ENCODE results near the gene SPATA19.
"Not testable (repeated sequence)": the region's sequence is repeated elsewhere in the genome, so short reads cannot be mapped to it uniquely, and the experiment has no call there.

The SPATA19 gene

GRCh38 chr11:133845413-133845812 is at the start of gene SPATA19:
Gene SPATA19 (minus strand): TSS chr11:133845513. CDS start chr11:133845446, 67 bp downstream.
- DNase-seq = no peak

GRCh38 chr11:133895061-133895479 is 49.8 kb upstream of the SPATA19 start:
- DNase-seq = no peak

GRCh38 chr11:133893381-133893780 is 48.1 kb upstream of the SPATA19 start:
- no peak for DNase-seq

DNA sequence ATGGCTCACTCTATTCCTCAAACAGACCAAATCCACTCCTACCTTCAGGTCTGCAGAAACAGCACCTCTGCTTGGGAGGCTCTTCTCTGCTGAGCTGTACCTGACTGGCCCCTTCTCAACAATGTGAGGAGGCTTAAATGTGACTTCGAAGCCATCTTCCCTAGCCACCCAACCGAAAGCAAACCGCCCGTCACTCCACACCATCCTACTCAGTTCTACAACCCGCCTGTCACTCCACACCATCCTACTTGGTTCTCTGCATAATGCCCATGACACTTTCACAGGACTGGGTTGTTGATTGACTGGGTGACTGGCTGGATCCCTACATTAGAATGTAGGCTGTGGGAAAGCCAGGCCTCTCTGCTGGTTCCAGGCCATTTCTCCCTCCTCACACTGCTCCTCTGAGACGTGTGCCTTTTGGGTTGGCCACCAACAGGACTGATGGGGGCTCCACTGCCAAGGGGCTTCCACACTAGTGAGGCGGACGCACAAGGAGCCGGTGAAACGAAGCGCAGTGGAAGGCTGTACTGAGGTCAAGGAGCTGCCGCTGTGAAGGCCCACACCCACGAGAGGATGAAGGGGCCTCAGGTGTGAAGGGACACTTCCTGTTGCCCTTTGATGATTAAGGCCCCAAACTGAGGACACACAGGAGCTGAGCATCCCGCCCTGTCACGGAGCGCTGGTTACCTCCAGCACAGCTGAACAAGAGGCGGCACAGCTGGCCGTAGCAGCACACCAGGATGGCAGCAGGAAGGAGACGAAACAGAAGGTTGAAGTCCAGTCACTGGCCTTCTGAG is 47.5 kb upstream of the SPATA19 start:
- DNase-seq = no peak

DNA sequence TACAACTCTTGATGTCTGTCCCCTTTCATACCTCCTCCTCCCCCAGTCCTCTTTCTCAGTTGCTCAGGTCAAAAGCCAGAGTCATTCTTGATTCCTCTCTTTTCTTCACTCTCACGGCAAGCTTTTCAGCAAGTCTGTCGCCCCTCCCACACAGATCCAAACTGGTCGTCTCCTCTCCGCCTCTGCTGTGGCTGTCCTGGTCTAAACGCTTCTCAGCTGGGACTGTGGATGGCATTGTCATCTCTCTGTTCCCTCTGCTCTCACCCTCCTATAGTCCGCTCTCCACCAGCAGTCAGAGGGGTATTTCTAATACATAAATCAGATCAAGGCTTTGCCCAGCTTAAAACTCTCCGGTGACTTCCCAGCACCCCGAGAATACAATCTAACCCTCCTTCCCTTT is 46.8 kb upstream of the SPATA19 start:
- no peak for DNase-seq

GRCh38 chr11:133889893-133890292 is 44.6 kb upstream of the SPATA19 start:
- DNase-seq = no peak

DNA sequence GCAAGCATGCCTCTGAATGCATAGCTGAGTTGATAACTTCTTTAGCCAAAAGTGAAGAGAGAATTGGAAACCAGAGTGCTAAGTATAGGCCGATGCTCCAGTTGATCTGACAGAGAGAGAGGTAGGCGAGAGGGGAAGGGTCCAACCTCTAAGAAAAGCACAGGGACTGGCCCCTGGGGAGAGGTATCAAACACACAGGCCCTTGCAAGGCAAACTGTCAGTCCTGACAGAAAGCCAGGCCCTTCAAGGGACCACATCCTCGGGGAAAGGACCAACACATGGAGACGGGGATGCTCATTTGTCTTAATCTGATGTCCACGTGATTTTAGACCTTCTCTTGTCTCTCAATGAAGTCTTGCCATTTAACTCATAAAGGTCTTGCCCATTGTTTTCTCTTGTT is 43.9 kb upstream of the SPATA19 start:
- DNase-seq = no peak

DNA sequence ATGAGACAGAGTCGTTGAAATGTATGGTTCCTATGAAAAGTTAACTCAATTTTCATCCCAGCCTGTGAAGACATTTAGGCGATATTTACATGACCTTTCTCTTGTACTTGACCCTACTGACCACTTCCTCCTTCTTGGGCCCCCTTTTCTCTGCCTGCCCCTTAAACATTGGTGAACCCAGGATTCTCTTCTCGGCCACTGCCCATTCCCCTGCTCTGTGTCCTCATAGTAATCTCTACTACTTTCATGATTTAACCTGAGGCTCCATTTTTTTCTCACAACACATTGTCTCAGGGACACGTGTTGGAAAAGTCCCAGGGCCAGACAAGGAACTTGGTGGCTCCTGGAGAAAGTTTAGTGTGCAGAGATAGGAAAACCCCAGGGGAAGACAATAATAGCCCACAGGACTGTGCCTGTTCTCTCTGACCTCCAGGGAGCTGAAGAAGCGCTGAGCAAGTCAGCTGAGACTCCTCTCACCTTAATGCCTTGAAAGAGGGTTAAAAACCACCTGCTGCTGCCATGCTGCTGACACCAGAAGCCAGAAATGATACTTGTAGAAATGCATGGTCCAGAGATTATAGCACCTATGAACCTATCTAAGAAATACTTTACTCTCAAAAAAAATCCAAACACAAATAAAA is 42.5 kb upstream of the SPATA19 start:
- DNase-seq = no peak

GRCh38 chr11:133886029-133886428 is 40.7 kb upstream of the SPATA19 start:
- DNase-seq = no peak

GRCh38 chr11:133872160-133872559 is 26.8 kb upstream of the SPATA19 start:
- DNase-seq = no peak

DNA sequence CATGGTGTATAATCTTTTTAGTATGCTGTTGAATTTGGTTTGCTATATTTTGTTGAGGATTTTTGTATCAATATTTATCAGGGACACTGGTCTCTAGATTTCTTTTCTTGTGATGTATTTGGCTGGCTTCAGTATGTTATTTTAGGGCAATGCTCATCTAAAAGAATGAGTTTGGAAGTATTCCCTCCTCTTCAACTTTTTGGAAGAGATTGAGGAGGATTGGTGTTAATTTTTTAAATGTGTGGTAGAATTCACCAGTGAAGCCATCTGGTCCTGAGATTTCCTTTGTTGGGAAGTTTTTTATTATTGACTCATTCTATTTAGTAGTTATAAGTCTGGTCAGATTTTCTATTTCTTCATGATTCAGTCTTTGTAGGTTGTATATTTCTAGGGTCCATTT is 22.1 kb upstream of the SPATA19 start:
- no peak for DNase-seq

DNA sequence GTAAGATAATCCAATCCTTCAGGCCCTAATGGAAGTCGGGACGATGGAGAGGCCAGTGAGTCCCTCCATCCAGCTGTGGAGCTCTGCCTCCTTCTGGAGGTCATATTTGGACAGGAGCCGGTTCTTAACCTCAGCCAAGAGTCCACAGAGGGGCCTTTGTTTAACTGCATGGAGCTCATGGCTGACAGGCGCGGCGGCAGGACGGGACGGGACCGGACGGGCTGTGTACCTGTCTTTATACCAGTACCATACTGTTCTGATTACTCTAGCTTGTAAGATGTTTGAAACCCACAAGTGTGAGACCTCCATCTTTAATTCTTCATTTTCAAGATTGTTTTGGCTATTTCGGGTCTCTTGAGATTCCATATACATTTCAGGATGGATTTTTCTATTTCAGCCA is 20.2 kb upstream of the SPATA19 start:
- no peak for DNase-seq

- no peak for DNase-seq
Measured at GRCh38 chr11:133864756-133865155, 19.4 kb upstream of the SPATA19 start.

DNA sequence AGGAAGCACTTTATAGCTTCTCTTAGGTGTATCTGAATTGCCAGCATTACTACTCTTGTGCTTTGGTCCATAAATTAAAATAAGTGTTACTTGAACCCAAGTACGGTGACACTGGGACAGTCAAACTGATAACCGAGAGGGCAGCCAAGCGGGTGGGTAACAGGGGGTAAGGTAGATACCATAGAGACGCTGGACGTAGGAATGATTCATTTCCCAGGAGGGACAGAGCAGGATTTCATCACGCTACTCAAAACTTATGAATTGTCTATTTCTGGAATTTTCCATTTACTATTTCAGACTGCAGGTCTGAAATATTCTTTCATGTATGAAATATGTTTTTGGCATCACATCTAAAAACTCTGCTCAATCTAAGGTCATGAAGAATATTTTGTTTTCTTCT is 14.8 kb upstream of the SPATA19 start:
- DNase-seq = no peak

DNA sequence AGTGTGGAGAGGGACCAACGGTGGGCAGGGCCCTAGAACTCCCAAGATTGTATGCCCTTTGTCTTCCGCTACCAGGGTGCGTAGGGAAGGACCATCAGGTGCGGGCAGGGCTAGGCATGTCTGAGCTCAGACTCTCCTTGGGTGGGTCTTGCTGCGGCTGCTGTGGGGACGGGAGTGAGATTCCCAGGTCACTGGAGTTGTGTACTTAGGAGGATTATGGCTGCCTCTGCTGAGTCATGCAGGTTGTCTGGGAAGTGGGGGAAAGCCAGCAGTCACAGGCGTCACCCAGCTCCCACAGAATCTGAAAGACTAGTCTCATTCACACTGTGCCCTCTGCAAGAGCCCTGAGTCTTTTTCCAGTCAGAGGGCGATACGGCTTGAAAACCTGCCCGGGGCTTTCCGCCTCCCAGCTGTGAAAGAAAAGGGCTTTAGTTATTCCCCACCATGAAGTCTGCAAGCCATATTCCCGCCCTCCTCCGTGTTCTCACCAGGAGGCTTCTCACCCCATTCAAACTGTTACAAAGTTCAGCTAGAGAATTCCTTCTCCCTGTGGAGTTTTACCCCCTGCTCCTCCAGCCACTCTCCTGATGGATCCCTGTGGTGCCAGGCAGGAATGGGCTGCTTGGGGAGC is 9.1 kb upstream of the SPATA19 start:
- not testable (repeated sequence) for DNase-seq

GRCh38 chr11:133844217-133844616 is 1.1 kb downstream of the SPATA19 start:
- no peak for DNase-seq

GRCh38 chr11:133843454-133843987 is 1.8 kb downstream of the SPATA19 start:
- no peak for DNase-seq

- DNase-seq = no peak
Measured at GRCh38 chr11:133842730-133843129, 2.6 kb downstream of the SPATA19 start.

GRCh38 chr11:133842053-133842452 is 3.3 kb downstream of the SPATA19 start:
- DNase-seq = no peak

- DNase-seq = no peak
Measured at GRCh38 chr11:133841279-133842043, 3.9 kb downstream of the SPATA19 start.

DNA sequence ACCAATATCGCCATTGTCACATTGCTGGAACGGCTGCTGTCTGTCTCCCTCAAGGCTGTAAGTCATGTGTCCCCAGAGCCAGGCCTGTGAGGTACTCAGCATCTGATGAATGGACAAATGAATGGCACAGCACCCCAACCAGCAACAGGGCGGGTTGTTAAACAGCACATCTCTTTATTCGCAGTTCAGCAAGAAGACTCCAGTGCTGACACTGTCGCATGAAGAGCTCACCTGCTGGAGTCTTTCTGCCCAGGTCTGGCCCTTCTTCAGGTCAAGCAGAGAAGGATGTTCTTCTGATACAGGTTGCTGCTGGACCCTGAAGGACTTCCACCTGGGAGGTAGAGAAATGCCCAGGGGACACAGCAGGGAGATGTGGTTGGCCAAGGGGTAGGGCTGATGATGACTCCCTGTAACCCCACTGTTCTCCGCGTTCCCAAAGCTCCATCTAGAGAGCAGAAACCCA is 4.8 kb downstream of the SPATA19 start:
- DNase-seq = no peak

- no peak for DNase-seq
Measured at GRCh38 chr11:133835593-133836548, 9.4 kb downstream of the SPATA19 start.

All from GF-D8 (cell line).